OCI-LY7 (cell line): Measurements from ENCODE around the gene GRID1. TPM values are rescaled to one million over a fixed set of nuclear protein-coding genes. Genes with fewer than 3 reads are reported as not detected.

Source experiments
- BruUV-seq: library from RNA; stranded (reverse); fragments of 400-500 nt; replicated peaks from 2 replicates; lab custom pipeline; 2021; lab: Mats Ljungman, UMichigan
- CTCF ChIA-PET: fragments of 300-600 bp; sonication (Branson Sonifier 250); formaldehyde crosslinking; loops from one replicate; lab custom pipeline; 2022; ENCODE audit warnings: antibody characterized with exemption; ENCODE audit not compliant: unreplicated experiment; lab: Charles Lee
- POLR2A ChIA-PET: fragments of 300-600 bp; sonication (Branson Sonifier 250); formaldehyde crosslinking; loops from one replicate; lab custom pipeline; 2022; ENCODE audit warnings: antibody characterized with exemption; lab: Charles Lee
- DNase-seq: peaks from one replicate; pipeline ENCODE4 v3.0.0-alpha.2; 2015; ENCODE audit warnings: low spot score
- H2AFZ ChIP-seq: fragments of 200-600 bp; sonication (generic), shearing (Covaris generic); 2 replicates; pipeline ENCODE4 v1.6.1; 2014; ENCODE audit warnings: mild to moderate bottlenecking, antibody characterized with exemption, low read length, moderate library complexity
- H3K27ac ChIP-seq: fragments of 200-600 bp; sonication (generic); 2 replicates; pipeline ENCODE4 v1.5.1; 2014; ENCODE audit warnings: mixed run types, low read depth, mild to moderate bottlenecking, moderate library complexity, low read length, inconsistent platforms; ENCODE audit not compliant: poor library complexity, severe bottlenecking
- H3K36me3 ChIP-seq: fragments of 200-600 bp; sonication (generic); 2 replicates; pipeline ENCODE4 v1.6.1; 2014; ENCODE audit warnings: mild to moderate bottlenecking, antibody characterized with exemption, low read length, moderate library complexity, mixed read lengths; ENCODE audit not compliant: insufficient read depth
- H3K4me1 ChIP-seq: fragments of 200-600 bp; sonication (generic); 2 replicates; pipeline ENCODE4 v1.5.1; 2014; ENCODE audit warnings: mild to moderate bottlenecking, low read length; ENCODE audit not compliant: insufficient read depth, poor library complexity, severe bottlenecking
- H3K4me2 ChIP-seq: fragments of 200-600 bp; sonication (generic); 2 replicates; pipeline ENCODE4 v1.6.1; 2014; ENCODE audit warnings: mild to moderate bottlenecking, low read length
- H3K4me3 ChIP-seq: fragments of 200-600 bp; sonication (generic); 2 replicates; pipeline ENCODE4 v1.5.1; 2014; ENCODE audit warnings: mild to moderate bottlenecking, low read depth, low read length; ENCODE audit not compliant: poor library complexity, severe bottlenecking
- H3K79me2 ChIP-seq: fragments of 200-600 bp; sonication (generic); 2 replicates; pipeline ENCODE4 v1.6.1; 2016; ENCODE audit warnings: low read depth, mild to moderate bottlenecking, low read length, moderate library complexity, mixed read lengths; ENCODE audit not compliant: insufficient read depth
- H3K9me2 ChIP-seq: fragments of 200-600 bp; sonication (generic); 2 replicates; pipeline ENCODE4 v1.6.1; 2016; ENCODE audit warnings: mild to moderate bottlenecking, low read length, mixed read lengths; ENCODE audit not compliant: insufficient read depth
- H3K9me3 ChIP-seq: fragments of 200-600 bp; sonication (generic); 2 replicates; pipeline ENCODE4 v1.6.1; 2014; ENCODE audit warnings: mild to moderate bottlenecking, mixed run types, low read length, mixed read lengths
- H4K20me1 ChIP-seq: fragments of 200-600 bp; sonication (generic); 2 replicates; pipeline ENCODE4 v1.6.1; 2014; ENCODE audit warnings: mild to moderate bottlenecking, antibody characterized with exemption, low read length, moderate library complexity, mixed read lengths; ENCODE audit not compliant: insufficient read depth
- EZH2phosphoT487 ChIP-seq: fragments of 200-600 bp; sonication (generic); IDR thresholded peaks from 2 replicates; pipeline ENCODE4 v1.6.1; 2018; ENCODE audit warnings: low read depth, borderline replicate concordance, mild to moderate bottlenecking, mixed run types, antibody characterized with exemption, low read length, moderate library complexity, mixed read lengths
- intact Hi-C: fragments of 100-400 bp; cut with micrococcal nuclease; formaldehyde crosslinking; loops from one replicate; pipeline ENCODE4 v1.10.0; 2022; ENCODE audit not compliant: unreplicated experiment
- total RNA-seq, 2 experiments: library from RNA; depleted of rRNA in 1 of 2; stranded (reverse); fragments of >200 nt in 1 of 2; shearing (Covaris generic) in 1 of 2; gene quantifications; 2 replicates each; pipeline ENCODE4 v1.2.3, GENCODE V29; 2014 to 2022
- TF ChIP-seq, protein P1 (sequence below): fragments of 200-600 bp; sonication (generic); conservative IDR thresholded peaks from 2 replicates; pipeline ENCODE4 v1.5.1; 2014; ENCODE audit warnings: mild to moderate bottlenecking, antibody characterized with exemption, low read length, moderate library complexity, mixed read lengths

Gene GRID1
- total RNA-seq, 2 experiments from 2014 or later: 1.6 to 3.7 TPM

DNA sequence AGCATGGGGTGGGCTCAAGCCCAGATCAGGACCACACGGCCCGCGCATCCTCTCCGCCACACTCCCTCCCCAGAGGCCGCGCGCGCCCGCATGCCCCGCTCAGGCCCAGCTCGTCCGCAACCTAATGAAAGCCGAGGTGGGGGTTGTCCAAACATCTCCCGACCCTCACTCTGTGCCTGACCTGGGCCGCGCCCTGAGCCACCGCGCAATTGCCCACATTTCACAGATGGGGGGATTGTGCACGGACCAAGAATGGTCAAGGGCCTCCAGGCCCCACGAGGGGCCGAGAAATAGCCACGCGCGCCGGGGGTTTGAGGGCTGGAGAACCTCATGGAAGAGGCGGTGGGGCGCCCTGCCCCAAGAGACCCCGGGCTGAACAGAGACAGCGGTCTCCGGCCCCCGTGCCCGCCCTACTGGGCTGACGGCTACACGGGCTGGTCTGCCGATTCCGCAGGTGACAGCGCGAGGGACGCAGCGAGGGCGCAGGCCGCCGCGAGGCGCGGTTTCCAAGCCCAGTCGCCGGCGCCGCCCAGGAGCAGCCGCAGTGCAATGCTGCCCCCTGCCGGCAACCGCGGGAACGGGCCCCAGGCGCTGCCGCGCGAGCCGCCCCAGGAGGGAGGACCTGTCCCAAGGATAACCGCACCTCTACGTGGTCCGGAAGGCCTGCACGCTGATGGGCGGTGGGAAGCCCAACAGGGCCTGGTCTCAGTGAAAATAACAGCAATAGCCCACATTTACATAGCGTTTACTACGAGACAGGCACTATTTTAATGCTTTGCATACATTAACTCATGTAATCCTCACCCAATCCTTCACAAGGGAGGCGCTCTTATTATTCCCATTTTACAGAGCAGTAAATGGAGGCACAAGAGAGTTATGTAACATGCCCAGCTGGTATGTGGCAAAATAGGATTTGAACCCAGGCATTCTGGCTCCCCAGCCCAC, 10.5 kb upstream of the GRID1 start:
- no TSS peak for BruUV-seq
- Histone ChIP-seq H4K20me1 (no peaks in the 10 kb centered on the region), H3K36me3 (peaks cover 20% of the 10 kb centered on the region), H3K27ac (no peak overlapping the region), H3K79me2 (no peaks in the 10 kb centered on the region), H2AFZ (0 out of 2 replicates have a peak overlapping the region, but pooled peaks have one; percentile 4), H3K4me3 (no peak overlapping the region), H3K9me2 (no peaks in the 10 kb centered on the region), H3K4me1 (peaks cover 8% of the 10 kb centered on the region), H3K4me2 (peak overlapping the region; percentile 39; the same call in 1 of the 2 replicates), H3K9me3 (no peaks in the 10 kb centered on the region)
- intact Hi-C loops: loop anchor here (1.0 to 10.0 kb wide), 5 partner anchors 115 to 592 kb away; no protein-coding TSS in a partner anchor
- DNase-seq: peak; percentile 71
- POLR2A ChIA-PET: interaction anchor here (1.5 kb wide), 1 partner anchor 12 kb away, joined by 5 read pairs; no protein-coding TSS in a partner anchor
- TF ChIP-seq EZH2phosphoT487: no peak
- TF ChIP-seq, protein P1, sequence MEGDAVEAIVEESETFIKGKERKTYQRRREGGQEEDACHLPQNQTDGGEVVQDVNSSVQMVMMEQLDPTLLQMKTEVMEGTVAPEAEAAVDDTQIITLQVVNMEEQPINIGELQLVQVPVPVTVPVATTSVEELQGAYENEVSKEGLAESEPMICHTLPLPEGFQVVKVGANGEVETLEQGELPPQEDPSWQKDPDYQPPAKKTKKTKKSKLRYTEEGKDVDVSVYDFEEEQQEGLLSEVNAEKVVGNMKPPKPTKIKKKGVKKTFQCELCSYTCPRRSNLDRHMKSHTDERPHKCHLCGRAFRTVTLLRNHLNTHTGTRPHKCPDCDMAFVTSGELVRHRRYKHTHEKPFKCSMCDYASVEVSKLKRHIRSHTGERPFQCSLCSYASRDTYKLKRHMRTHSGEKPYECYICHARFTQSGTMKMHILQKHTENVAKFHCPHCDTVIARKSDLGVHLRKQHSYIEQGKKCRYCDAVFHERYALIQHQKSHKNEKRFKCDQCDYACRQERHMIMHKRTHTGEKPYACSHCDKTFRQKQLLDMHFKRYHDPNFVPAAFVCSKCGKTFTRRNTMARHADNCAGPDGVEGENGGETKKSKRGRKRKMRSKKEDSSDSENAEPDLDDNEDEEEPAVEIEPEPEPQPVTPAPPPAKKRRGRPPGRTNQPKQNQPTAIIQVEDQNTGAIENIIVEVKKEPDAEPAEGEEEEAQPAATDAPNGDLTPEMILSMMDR: peak; percentile 95
- CTCF ChIA-PET: interaction anchor here (0.5 to 0.9 kb wide), 3 partner anchors 16 to 28 kb away, joined by 3 read pairs; no protein-coding TSS in a partner anchor

DNA sequence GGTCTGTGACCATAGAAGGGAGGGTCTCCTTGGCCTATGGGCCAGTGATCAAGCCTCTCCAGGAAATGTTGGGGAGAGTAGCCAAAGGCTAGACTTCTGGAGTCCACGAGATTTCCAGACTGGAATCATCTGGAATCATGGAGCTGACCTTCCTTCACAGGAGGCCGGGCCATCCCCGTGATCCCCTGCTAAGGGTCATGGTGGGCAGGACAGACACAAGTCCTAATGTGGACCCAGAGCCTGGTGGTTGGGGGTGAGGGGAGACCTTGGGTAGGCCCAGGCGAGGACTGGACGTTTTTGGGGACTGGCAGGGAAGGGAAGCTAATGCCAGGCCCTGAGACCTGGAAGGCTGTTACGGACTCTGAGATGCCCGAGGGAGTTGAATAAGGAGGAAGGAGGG, 9.8 kb upstream of the GRID1 start:
- ChIA-PET POLR2A (interaction anchor here (1.5 kb wide), 1 partner anchor 13 kb away, joined by 5 read pairs; no protein-coding TSS in a partner anchor), CTCF (interaction anchor here (0.5 to 0.7 kb wide), 2 partner anchors 15 to 17 kb away, joined by 3 read pairs; no protein-coding TSS in a partner anchor)
- Histone ChIP-seq H3K36me3 (peaks cover 20% of the 10 kb centered on the region), H3K4me3 (no peak overlapping the region), H3K9me2 (no peaks in the 10 kb centered on the region), H2AFZ (no peak overlapping the region), H3K27ac (no peak overlapping the region), H4K20me1 (no peaks in the 10 kb centered on the region), H3K9me3 (no peaks in the 10 kb centered on the region), H3K79me2 (no peaks in the 10 kb centered on the region), H3K4me2 (no peak overlapping the region), H3K4me1 (peaks cover 8% of the 10 kb centered on the region)
- no TSS peak for BruUV-seq
- DNase-seq: no peak
- TF ChIP-seq EZH2phosphoT487: no peak
- TF ChIP-seq, protein P1: no peak
- intact Hi-C loops: loop anchor here (5.0 to 10.0 kb wide), 3 partner anchors 274 to 592 kb away; no protein-coding TSS in a partner anchor
